Retina (tissue), 1 donor: ENCODE measurements around the gene TESK1.
"Not testable (repeated sequence)": the region's sequence is repeated elsewhere in the genome, so short reads cannot be mapped to it uniquely, and the experiment has no call there.

ENCODE experiments used
- DNase-seq: peaks from one replicate; pipeline ENCODE4 v3.0.0-alpha.2; 2016

TESK1 gene

DNA sequence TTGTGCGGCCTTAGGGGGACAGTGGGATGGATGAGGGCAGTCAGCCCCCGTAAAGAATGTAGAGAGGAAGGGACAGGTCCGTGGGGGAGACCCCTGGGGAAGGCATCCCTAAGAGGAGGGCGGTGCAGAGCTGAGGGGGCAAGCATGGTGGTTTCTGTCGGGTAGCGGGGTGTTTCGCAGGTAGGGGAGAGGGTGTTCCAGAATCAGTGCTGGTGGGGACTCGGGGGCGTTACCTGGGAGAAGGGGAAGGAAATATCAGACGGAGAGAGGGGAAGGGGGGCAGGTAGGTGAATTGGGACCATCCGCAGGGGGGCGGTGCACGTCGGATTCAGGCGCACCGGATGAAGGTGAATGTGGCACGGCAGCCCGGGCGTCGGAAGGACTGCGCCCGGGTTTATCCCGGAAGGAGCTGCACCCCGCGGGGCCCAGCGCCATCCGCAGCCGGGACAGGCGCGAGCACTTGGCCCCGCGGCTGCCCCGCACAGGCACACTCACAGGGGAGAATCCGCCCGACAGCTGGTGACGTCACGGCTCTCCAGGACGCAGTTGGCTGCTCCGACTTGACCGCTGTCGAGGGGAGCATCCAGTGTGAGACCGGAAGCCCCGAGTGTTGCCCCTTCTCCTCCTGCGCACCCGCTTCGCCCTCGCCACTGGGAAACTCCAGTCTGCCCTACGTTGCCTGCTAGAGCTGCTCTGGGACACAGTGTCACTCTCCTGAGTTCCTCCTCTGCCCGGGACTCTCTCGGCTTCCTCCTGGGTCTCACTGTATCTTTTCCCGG, 11.8 kb downstream of the TESK1 start:
- DNase-seq = peak; percentile 63

- DNase-seq = no peak
Observed at GRCh38 chr9:35617548-35617947, 12.5 kb downstream of the TESK1 start.

DNA sequence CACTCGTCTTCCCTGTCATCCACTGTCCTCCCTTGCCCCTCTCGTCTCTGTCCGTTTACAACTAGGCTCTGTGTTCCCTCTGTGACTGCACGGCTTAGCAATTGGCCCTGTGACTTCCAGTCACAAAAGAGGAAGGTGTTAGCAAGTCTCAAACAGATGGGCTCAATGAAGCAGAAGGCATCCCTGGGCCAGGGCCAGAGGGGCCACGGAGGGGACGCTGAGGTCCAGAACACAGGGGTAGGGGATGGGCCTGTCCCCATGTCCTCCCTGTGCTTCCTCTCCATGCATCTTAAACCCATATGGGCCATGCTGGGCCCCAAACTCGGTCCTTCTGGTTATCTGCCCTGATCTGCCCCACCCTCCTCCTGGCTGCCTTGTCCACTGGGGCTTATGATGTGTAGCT, 13.3 kb downstream of the TESK1 start, which contains the start of gene CD72:
Gene CD72 (minus strand): TSS at position 89 of the 403 bp plus-strand sequence. CDS start 110 bp downstream, outside the sequence.
- peak; percentile 63 for DNase-seq

DNA sequence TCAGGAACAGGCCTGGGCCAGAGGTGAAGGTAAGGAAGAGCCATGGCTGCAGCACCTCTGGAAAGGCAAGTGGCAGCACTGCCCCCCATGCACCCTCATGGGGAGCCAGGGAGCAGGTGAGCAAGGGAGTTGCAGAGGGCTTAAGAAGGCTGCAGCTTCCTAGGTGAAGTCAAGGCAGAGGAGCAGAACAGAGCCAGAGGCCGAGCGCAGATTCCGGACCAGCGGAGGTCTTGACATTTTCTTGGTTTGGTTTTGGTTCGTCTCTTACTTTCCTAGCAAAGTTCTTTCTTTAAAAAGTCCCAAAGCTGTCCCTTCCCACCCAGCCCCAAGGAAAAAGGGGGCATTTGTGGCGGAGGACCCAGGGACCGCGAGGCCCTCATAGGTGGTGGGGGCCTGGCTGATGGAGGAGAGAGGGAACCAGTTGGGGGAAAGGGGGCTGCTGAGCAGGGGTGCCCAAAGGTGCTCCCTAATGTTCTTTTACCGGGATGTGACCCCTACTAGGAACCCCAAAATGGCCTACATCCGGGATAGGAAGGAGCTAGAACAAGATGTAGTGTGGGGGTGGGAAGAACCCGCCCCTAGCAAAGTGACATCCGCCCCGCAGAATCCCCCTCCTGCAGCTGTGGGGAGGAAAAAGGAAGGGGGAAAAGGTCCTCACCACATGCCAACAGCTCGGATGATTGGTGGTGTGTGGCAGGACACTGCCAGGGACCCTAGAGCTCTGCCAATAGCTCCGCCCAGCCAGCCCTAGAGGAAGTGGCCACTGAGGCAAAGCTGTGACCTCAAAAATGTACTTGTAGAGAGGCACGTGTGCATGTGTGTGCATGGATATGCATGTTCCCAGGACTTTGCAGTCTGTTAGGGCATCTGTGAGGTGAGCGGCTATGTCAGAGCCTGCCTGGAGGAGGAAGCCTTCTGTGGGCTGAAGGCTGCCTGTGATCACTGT, 14.1 kb downstream of the TESK1 start:
- no peak for DNase-seq

GRCh38 chr9:35619800-35620158, 14.7 kb downstream of the TESK1 start:
- DNase-seq = no peak

- no peak for DNase-seq
Observed at GRCh38 chr9:35627575-35627974, 22.5 kb downstream of the TESK1 start.

DNA sequence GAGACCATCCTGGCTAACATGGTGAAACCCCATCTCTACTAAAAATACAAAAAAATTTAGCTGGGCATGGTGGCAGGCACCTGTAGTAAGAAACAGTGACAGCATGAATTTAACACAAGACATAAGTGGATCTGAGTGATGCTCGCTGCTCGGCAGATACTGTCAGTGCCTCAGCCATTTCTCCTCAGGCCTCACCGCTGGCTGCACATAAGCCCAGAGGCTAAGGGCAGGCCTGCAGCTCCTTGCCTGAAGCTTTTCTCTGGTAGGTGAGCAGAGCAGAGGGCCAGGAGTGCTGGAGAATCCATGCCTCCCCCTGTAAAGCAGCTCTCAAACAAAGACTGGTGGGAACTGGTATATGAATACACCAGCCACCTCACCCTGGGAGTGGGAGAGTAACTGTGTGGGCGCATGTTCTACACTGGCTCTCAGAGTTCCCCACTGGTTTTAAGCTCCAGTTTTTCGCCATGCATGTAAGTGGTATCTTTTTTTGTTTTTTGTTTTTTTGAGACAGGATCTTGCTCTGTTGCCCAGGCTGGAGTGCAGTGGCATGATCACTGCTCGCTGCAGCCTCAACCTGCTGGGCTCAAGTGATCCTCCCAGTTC, 23.4 kb downstream of the TESK1 start:
- no peak for DNase-seq

DNA sequence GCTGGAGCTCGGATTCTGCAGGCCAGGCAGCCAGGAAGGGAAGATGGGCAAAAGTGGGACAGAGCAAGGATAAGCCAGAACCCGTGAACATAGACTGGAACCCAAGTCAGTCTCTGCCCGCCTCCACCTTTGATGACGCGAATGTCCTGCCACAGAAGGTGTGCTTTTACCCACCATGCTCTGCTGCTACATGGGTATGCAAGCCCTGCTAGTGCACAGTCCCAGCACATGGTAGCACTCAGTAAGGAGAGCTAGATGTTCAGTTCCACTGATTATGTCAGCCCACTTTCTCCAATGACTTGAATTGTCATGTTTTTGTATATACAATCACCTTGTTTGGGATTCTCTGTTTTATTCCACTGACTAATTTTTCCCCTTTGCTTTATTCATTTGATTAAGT, 24.5 kb downstream of the TESK1 start:
- DNase-seq = no peak

DNA sequence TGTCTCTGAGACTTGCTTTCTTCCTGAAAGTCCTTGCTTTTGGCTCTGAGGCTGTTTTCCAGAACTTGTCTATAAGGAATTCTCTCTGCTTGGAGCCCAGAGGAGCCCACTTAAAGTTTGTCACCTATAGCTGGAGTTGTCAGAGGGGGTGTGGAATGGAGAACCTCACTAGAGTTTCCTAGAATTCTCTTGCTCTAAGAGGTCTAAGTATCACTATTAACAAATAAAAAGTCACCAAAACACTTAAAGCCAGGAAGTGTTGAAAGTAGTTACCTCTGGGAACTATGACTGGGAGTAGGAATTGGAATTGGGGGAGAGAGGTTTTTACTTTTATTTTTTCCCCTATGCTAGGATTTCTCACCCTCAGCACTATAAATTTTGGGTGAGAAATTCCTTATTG, 30.7 kb downstream of the TESK1 start:
- no peak for DNase-seq

DNA sequence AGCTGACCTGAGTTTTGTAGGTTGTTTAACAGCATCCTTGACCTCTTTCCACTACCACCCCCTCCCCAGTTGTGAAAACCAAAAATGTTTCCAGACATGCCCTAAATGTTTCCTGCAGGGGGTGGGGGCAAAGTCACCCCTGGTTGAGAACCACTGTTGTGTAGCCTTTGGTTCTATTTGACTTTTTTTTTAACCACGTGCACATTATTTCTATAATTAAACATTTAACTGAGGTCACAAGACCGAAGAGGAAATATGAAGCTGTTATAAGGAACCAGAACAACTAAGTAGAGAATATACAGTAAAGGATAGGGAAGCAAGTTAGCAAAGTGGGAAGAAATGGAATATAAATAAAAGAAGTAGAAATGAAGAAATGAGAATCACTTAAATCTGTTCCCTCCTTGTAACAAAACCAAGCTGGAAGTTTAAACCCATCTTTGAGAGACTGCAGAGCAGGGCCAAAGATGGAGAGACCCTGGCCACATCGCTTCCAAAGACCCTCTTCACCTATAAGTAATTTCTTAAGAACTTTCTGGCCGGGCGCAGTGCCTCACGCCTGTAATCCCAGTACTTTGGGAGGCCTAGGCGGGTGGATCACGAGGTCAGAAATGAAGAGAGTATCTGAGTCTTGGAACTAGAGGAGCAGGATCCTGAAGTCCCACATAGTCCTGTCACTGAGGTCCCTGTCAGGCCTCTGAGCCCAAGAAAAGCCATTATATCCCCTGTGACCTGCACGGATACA, 31.2 kb downstream of the TESK1 start:
- DNase-seq = no peak

DNA sequence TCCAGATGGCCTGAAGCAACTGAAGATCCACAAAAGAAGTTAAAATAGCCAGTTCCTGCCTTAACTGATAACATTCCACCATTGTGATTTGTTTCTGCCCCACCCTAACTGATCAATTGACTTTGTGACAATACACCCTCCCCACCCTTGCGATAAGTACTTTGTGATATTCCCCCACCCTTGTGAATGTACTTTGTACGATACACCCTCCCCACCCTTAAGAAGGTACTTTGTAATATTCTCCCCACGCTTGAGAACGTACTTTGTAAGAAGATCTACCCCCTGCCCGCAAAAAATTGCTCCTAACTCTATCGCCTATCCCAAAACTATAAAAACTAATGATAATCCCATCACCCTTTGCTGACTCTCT, 31.8 kb downstream of the TESK1 start:
- DNase-seq = not testable (repeated sequence)

DNA sequence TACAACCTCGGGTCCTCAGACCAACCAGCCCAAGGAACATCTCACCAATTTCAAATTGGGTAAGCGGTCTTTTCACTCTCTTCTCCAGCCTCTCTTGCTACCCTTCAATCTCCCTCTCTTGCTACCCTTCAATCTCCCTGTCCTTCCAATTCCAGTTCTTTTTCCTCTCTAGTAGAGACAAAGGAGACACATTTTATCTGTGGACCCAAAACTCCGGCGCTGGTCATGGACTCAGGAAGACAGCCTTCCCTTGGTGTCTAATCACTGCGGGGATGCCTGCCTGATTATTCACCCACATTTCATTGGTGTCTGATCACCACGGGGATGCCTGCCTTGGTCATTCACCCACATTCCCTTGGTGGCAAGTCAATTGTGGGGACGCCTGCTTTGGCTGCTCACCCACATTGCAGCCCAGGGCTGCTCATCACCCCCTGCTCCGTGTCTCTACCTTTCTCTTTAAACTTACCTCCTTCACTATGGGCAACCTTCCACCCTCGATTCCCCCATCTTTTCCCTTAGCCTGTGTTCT, 32.4 kb downstream of the TESK1 start:
- not testable (repeated sequence) for DNase-seq

DNA sequence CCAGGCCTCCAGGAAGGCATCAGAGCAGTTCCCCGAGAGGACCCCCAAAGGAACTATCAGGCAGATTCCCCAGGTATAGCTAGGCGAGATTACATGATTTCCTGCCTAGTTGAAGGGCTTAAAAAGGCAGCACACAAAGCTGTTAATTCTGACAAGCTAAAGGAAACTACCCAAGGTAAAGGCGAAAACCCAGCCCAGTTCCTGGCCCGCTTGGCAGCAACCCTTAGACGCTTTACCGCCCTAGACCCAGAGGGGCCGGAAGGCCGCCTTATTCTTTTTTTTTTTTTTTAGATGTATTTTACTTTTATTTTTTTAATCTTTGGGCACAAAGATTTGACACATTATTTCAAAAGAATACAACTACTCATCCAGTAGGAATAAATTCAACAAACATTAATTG, 33.7 kb downstream of the TESK1 start:
- not testable (repeated sequence) for DNase-seq

DNA sequence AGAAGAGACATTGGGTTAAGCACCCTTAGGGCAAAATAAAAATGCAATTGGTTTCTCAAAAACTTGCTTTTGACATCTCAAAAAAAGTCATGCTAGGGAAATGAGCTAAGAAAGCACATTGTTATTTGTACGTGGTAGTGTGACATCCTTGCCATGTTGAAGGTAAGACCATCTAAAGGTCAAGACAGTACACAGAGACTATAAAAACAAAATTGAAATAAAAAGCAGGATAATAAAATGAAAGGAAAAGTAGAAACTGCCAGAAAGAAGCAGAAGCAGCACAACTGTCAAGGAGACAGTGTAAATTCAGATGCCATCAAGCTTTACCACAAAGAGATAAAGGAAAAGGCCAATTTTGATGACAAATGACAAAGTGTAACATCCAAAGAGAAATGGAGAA, 34.2 kb downstream of the TESK1 start:
- DNase-seq = not testable (repeated sequence)

GRCh38 chr9:35639631-35640030, 34.6 kb downstream of the TESK1 start:
- DNase-seq = no peak

- not testable (repeated sequence) for DNase-seq
Observed at GRCh38 chr9:35640431-35640830, 35.4 kb downstream of the TESK1 start.

- not testable (repeated sequence) for DNase-seq
Observed at GRCh38 chr9:35641478-35641877, 36.4 kb downstream of the TESK1 start.

DNA sequence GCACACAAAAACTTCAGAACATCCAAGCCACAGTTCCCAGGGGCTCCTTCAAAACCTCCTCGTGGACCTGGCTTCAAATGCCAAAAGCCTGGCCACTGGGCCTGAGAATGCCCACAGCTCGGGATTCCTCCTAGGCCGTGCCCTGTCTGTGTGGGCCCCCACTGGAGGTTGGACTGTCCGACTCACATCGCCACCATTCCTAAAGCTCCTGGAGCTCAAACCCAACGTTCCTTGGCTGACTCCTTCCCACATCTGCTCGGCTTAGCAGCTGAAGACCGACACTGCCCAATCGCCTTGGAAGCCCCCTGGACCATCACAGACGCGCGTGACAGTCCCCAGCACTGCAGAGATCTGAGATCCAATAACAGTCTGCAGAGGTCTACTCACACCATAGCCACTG, 38.0 kb downstream of the TESK1 start:
- no peak for DNase-seq

GRCh38 chr9:35645736-35646135, 40.7 kb downstream of the TESK1 start:
- not testable (repeated sequence) for DNase-seq

DNA sequence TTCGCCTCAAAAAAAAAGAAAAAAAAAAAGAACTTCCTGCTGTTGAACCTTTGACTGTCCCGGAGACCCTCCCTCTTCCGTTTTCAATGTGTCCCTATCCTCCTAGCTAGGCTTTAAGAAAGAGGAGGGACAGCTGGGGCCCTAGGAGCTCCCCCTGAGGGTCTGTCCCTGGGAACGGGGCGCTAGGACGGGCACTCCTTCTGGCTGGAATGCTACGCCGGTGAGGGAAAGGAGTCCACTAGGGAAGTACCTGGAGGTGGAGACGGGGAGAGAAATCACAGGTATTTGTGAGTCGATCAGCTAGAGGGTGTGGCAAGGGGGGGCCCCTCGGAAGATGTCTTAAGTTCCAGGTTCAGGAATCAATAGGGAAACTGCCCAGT, 41.1 kb downstream of the TESK1 start:
- no peak for DNase-seq

GRCh38 chr9:35646533-35647265, 41.6 kb downstream of the TESK1 start:
- peak; percentile 97 for DNase-seq
